ENCODE measurements around the gene MTHFD2. TPM values are rescaled to one million over a fixed set of nuclear protein-coding genes. Genes with fewer than 3 reads are reported as not detected.
"Not testable (repeated sequence)": the region's sequence is repeated elsewhere in the genome, so short reads cannot be mapped to it uniquely, and the experiment has no call there.

MTHFD2 gene
- total RNA-seq, 1 experiment from 2014 or later = 710 TPM

DNA sequence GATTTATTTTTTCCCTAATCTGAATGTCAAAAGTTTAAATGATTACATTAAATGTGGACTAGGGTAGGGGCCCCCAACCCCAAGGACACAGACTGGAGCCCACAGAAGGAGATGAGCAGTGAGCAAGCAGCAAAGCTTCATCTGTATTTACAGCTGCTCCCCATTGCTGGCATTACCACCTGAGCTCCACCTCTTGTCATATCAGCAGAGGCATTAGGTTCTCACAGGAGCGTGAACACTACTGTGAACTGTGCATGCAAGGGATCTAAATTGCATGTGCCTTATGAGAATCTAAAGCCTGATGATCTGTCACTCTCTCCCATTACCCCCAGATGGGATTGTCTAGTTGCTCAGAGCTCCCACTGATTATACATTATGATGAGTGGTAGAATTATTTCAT, 23.5 kb upstream of the MTHFD2 start:
- Histone ChIP-seq H3K36me3 (ENCODE audit: insufficient read depth, low read length) (peaks cover 58% of the 10 kb centered on the region), H2AFZ (ENCODE audit: low read length) (no peak overlapping the region), H3K4me2 (ENCODE audit: low read depth, low read length, poor library complexity, severe bottlenecking) (peak overlapping the region; percentile 97), H4K20me1 (ENCODE audit: insufficient read depth, low read depth, low read length) (peaks cover 62% of the 10 kb centered on the region), H3K4me1 (ENCODE audit: low read length) (peaks cover 50% of the 10 kb centered on the region), H3K27me3 (ENCODE audit: low read length) (no peaks in the 10 kb centered on the region), H3K9me2 (replicated peaks; ENCODE audit: insufficient read depth, low read length) (no peaks in the 10 kb centered on the region), H3K27ac (ENCODE audit: low read length) (peak overlapping the region; percentile 100), H3K79me2 (ENCODE audit: low read length) (peaks cover 85% of the 10 kb centered on the region), H3K9ac (ENCODE audit: low read length) (no peak overlapping the region), H3K9me3 (ENCODE audit: low read length) (no peaks in the 10 kb centered on the region), H3K4me3 (ENCODE audit: low read length) (no peak overlapping the region)
- peak; percentile 55 for DNase-seq

DNA sequence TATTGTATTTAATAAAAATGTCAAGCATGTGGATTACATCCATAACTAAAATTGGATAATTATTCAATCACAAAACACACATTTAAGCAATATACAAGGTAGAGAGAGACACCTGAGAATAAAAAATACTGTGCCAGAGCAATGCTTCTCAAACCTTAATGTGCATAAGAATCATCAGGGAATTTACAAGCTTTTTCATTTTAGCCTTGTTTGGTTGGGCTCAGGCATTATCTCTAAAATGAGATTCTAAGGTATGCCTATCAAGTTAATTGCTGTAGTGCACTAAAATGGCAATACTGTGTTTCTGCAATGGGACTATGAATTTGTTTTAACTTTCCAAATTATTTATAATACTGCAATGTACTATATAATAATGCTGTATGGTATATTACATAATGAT, 20.7 kb upstream of the MTHFD2 start:
- H4K20me1 ChIP-seq (ENCODE audit: insufficient read depth, low read depth, low read length) = peaks cover 49% of the 10 kb centered on the region
- peak overlapping the region; percentile 97 for H3K4me2 ChIP-seq (ENCODE audit: low read depth, low read length, poor library complexity, severe bottlenecking)
- H3K27ac ChIP-seq (ENCODE audit: low read length) = peak overlapping the region; percentile 100
- DNase-seq = no peak
- peaks cover 62% of the 10 kb centered on the region for H3K79me2 ChIP-seq (ENCODE audit: low read length)
- H3K4me3 ChIP-seq (ENCODE audit: low read length) = peak overlapping the region; percentile 84
- no peaks in the 10 kb centered on the region for H3K27me3 ChIP-seq (ENCODE audit: low read length)
- peaks cover 36% of the 10 kb centered on the region for H3K36me3 ChIP-seq (ENCODE audit: insufficient read depth, low read length)
- no peaks in the 10 kb centered on the region for H3K9me2 ChIP-seq (replicated peaks; ENCODE audit: insufficient read depth, low read length)
- no peak overlapping the region for H2AFZ ChIP-seq (ENCODE audit: low read length)
- no peaks in the 10 kb centered on the region for H3K9me3 ChIP-seq (ENCODE audit: low read length)
- peak overlapping the region; percentile 98 for H3K9ac ChIP-seq (ENCODE audit: low read length)
- H3K4me1 ChIP-seq (ENCODE audit: low read length) = peaks cover 77% of the 10 kb centered on the region

DNA sequence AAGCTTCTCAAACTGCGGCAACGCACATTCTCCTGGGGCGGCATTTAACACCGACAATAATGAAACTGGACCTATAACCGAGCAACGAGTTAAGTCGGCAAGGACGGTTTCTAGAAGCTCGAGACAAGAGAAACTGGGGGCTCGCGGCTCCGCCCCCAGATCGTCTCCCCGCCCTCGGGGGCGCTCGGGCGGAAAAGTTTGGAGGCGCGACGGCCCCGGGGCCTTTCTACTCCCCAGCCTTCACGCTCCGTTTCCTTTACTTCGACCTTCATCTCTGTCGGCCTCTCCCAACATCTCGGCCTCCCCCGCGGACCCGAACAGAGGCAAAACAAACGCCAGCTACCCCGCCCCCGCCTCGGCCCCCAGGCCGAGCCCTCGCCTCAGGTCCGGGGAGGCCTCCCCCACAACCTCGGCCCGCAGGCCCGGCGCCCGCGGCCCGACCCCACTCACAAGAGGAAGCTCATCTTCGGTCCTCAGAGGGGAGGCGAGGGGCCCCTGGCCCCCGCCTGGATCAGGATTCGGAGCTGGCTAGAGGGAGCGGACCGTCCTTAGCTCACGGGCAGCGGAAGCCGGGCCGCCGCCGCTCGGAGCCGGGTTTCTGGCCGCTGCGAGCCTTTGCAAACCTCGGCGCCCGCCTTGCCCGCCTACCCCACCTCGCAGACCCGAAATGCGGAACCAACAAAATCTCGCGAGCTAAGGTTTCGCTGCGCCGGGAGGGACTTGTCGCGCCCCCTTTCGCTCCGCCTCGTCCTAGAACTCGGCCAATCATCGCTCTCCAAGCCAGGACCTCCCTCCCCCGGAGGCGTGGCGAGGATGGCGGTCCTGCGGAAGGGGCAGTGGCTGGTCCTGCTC, 20.0 kb upstream of the MTHFD2 start, which contains the start of gene MOB1A:
Gene MOB1A (minus strand): TSS at position 669 of the 852 bp plus-strand sequence. CDS start 205 bp downstream, at position 464.
- Histone ChIP-seq H4K20me1 (ENCODE audit: insufficient read depth, low read depth, low read length) (peaks cover 42% of the 10 kb centered on the region), H3K9me3 (ENCODE audit: low read length) (no peaks in the 10 kb centered on the region), H3K4me2 (ENCODE audit: low read depth, low read length, poor library complexity, severe bottlenecking) (peak within 1 kb of the TSS; percentile 97), H3K27me3 (ENCODE audit: low read length) (no peaks in the 10 kb centered on the region), H2AFZ (ENCODE audit: low read length) (no peak within 1 kb of the TSS), H3K4me3 (ENCODE audit: low read length) (peak within 1 kb of the TSS; percentile 84), H3K27ac (ENCODE audit: low read length) (peak within 1 kb of the TSS; percentile 100), H3K9me2 (replicated peaks; ENCODE audit: insufficient read depth, low read length) (no peaks in the 10 kb centered on the region), H3K9ac (ENCODE audit: low read length) (peak within 1 kb of the TSS; percentile 98), H3K79me2 (ENCODE audit: low read length) (peaks cover 54% of the 10 kb centered on the region), H3K36me3 (ENCODE audit: insufficient read depth, low read length) (peaks cover 32% of the 10 kb centered on the region), H3K4me1 (ENCODE audit: low read length) (peaks cover 76% of the 10 kb centered on the region)
- DNase-seq = peak; percentile 100

DNA sequence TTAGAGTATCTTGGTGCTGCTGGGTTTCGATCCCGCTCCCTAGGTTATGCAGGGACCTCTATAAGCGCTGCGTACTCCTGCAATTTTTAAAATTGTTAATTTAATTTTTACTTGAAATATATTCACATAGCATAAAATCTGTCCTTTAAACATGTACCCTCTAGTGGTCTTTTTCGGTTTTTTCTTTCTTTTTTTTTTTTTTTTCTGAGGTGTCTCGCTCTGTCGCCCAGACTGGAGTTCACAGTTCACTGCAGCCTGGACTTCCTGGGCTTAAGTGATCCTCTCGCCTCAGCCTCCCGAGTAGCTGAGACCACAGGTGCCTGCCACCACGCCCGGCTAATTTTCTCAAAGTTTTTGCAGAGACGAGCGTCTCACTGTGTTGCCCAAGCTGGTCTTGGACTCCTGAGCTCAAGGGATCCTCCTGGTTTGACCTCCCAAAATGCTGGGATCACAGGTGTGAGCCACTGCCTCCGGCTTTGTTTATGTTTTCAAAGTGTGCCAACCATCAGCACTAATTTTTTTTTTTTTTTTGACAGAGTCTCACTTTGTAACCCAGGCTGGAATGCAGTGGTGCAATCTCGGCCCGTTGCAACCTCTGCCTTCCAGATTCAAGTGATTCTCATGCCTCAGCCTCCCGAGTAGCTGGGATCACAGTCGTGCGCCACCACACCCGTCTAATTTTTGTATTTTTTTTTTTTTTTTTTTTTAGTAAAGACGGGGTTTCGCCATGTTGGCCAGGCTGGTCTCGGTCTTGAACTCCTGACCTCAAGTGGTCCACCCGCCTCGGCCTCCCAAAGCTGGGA, 19.2 kb upstream of the MTHFD2 start:
- no peak for DNase-seq
- peak overlapping the region; percentile 84 for H3K4me3 ChIP-seq (ENCODE audit: low read length)

DNA sequence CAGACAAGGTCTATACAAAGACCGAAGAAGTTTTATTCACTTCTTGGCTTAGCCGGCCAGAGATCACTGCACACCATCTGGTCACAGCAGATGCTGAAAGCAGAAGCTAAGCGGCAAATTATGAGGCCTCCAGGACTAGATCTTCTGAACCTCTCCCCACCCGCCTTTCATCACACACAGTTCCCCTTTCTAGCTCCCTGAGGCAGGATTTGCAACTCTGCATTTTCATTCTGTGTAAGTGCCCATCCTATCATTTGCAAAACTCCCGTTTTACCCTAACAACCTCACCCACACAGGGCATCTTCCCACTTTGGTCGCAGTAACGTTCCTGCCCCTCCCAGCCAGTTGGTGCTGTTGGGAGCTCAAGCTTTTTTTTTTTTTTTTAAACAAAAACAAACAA, 16.7 kb upstream of the MTHFD2 start:
- Histone ChIP-seq H3K36me3 (ENCODE audit: insufficient read depth, low read length) (peaks cover 12% of the 10 kb centered on the region), H3K4me3 (ENCODE audit: low read length) (peak overlapping the region; percentile 63), H3K79me2 (ENCODE audit: low read length) (peaks cover 23% of the 10 kb centered on the region), H3K4me1 (ENCODE audit: low read length) (peaks cover 78% of the 10 kb centered on the region), H4K20me1 (ENCODE audit: insufficient read depth, low read depth, low read length) (peaks cover 13% of the 10 kb centered on the region), H3K4me2 (ENCODE audit: low read depth, low read length, poor library complexity, severe bottlenecking) (peak overlapping the region; percentile 97), H3K9me2 (replicated peaks; ENCODE audit: insufficient read depth, low read length) (no peaks in the 10 kb centered on the region), H3K27me3 (ENCODE audit: low read length) (no peaks in the 10 kb centered on the region), H3K9me3 (ENCODE audit: low read length) (no peaks in the 10 kb centered on the region), H2AFZ (ENCODE audit: low read length) (no peak overlapping the region), H3K27ac (ENCODE audit: low read length) (peak overlapping the region; percentile 100), H3K9ac (ENCODE audit: low read length) (peak overlapping the region; percentile 80)
- DNase-seq = peak; percentile 99

More for the DNA sequence above, 19.2 kb upstream of the MTHFD2 start:
- peaks cover 48% of the 10 kb centered on the region for H3K79me2 ChIP-seq (ENCODE audit: low read length)
- H3K4me2 ChIP-seq (ENCODE audit: low read depth, low read length, poor library complexity, severe bottlenecking) = peak overlapping the region; percentile 97
- no peaks in the 10 kb centered on the region for H3K27me3 ChIP-seq (ENCODE audit: low read length)
- H3K9ac ChIP-seq (ENCODE audit: low read length) = peak overlapping the region; percentile 42
- H3K36me3 ChIP-seq (ENCODE audit: insufficient read depth, low read length) = peaks cover 30% of the 10 kb centered on the region
- H3K9me3 ChIP-seq (ENCODE audit: low read length) = no peaks in the 10 kb centered on the region
- peaks cover 37% of the 10 kb centered on the region for H4K20me1 ChIP-seq (ENCODE audit: insufficient read depth, low read depth, low read length)
- no peaks in the 10 kb centered on the region for H3K9me2 ChIP-seq (replicated peaks; ENCODE audit: insufficient read depth, low read length)
- no peak overlapping the region for H2AFZ ChIP-seq (ENCODE audit: low read length)
- H3K27ac ChIP-seq (ENCODE audit: low read length) = peak overlapping the region; percentile 100
- H3K4me1 ChIP-seq (ENCODE audit: low read length) = peaks cover 79% of the 10 kb centered on the region

DNA sequence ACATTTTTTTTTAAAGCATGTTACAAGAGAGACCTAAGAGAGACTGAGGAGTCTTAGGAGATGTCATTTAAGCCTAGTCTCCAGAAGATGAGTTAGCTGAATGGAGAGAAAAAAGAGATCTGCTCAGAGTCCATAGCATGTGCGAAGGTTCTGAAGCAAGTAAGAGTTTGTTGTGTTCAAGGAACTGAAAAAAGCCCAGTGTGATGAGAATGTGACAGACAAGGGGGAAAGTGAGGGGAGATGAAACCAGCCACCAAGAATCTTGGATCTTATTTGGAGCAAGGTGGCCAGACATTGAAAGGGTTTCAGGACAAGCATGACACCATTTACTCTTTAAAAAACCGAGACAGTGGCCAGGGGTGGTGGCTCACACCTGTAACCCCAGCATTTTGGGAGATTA, 14.5 kb upstream of the MTHFD2 start:
- Histone ChIP-seq H3K4me2 (ENCODE audit: low read depth, low read length, poor library complexity, severe bottlenecking) (peak overlapping the region; percentile 27), H2AFZ (ENCODE audit: low read length) (peak overlapping the region; percentile 68), H3K36me3 (ENCODE audit: insufficient read depth, low read length) (no peaks in the 10 kb centered on the region), H3K9me3 (ENCODE audit: low read length) (no peaks in the 10 kb centered on the region), H4K20me1 (ENCODE audit: insufficient read depth, low read depth, low read length) (no peaks in the 10 kb centered on the region), H3K27me3 (ENCODE audit: low read length) (no peaks in the 10 kb centered on the region), H3K9ac (ENCODE audit: low read length) (peak overlapping the region; percentile 36), H3K4me1 (ENCODE audit: low read length) (peaks cover 90% of the 10 kb centered on the region), H3K79me2 (ENCODE audit: low read length) (peaks cover 5% of the 10 kb centered on the region), H3K9me2 (replicated peaks; ENCODE audit: insufficient read depth, low read length) (no peaks in the 10 kb centered on the region), H3K4me3 (ENCODE audit: low read length) (no peak overlapping the region), H3K27ac (ENCODE audit: low read length) (peak overlapping the region; percentile 92)
- peak; percentile 69 for DNase-seq

DNA sequence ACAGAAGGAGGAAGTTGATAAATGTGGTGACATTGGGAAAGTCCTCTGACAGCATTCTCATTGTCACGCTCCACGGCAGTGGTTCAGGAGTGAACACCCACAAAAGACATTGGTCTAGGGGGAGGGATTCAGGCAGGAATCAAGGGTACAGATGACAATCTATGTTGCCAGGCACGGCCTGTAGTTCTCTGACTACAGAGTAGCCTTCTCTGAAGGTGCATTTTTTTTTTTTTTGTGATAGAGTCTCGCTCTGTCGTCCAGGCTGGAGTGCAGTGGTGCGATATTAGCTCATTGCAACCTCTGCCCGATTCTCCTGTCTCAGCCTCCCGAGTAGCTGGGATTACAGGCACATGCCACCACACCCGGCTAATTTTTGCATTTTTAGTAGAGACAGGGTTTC, 12.4 kb upstream of the MTHFD2 start:
- Histone ChIP-seq H3K4me2 (ENCODE audit: low read depth, low read length, poor library complexity, severe bottlenecking) (peak overlapping the region; percentile 71), H3K4me3 (ENCODE audit: low read length) (peak overlapping the region; percentile 49), H3K36me3 (ENCODE audit: insufficient read depth, low read length) (no peaks in the 10 kb centered on the region), H2AFZ (ENCODE audit: low read length) (peak overlapping the region; percentile 7; the same call in 1 of the 2 replicates), H4K20me1 (ENCODE audit: insufficient read depth, low read depth, low read length) (no peaks in the 10 kb centered on the region), H3K4me1 (ENCODE audit: low read length) (peaks cover 84% of the 10 kb centered on the region), H3K79me2 (ENCODE audit: low read length) (no peaks in the 10 kb centered on the region), H3K9me2 (replicated peaks; ENCODE audit: insufficient read depth, low read length) (no peaks in the 10 kb centered on the region), H3K9me3 (ENCODE audit: low read length) (no peaks in the 10 kb centered on the region), H3K27me3 (ENCODE audit: low read length) (no peaks in the 10 kb centered on the region), H3K27ac (ENCODE audit: low read length) (peak overlapping the region; percentile 92), H3K9ac (ENCODE audit: low read length) (peak overlapping the region; percentile 69)
- peak; percentile 94 for DNase-seq

DNA sequence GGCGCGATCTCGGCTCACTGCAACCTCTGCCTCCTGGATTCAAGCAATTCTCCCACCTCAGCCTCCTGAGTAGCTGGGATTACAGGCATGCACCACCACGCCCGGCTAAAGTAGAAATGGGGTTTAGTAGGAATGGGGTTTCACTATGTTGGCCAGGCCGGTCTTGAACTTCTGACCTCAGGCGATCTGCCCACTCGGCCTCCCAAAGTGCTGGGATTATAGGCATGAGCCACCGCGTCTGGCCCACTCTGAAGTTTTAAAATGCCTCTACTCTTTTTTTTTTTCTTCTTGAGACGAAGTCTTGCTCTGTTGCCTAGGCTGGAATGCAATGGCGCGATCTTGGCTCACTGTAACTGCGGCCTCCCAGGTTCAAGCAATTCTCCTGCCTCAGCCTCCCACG, 11.7 kb upstream of the MTHFD2 start:
- peak overlapping the region; percentile 92 for H3K27ac ChIP-seq (ENCODE audit: low read length)

More for the DNA sequence above, 11.7 kb upstream of the MTHFD2 start:
- Histone ChIP-seq H3K4me2 (ENCODE audit: low read depth, low read length, poor library complexity, severe bottlenecking) (peak overlapping the region; percentile 71), H3K4me1 (ENCODE audit: low read length) (peaks cover 85% of the 10 kb centered on the region)
- not testable (repeated sequence) for H3K4me3 ChIP-seq (ENCODE audit: low read length); DNase-seq; H4K20me1 ChIP-seq (ENCODE audit: insufficient read depth, low read depth, low read length); H2AFZ ChIP-seq (ENCODE audit: low read length); H3K36me3 ChIP-seq (ENCODE audit: insufficient read depth, low read length); H3K9ac ChIP-seq (ENCODE audit: low read length); H3K27me3 ChIP-seq (ENCODE audit: low read length); H3K9me3 ChIP-seq (ENCODE audit: low read length); H3K9me2 ChIP-seq (replicated peaks; ENCODE audit: insufficient read depth, low read length); H3K79me2 ChIP-seq (ENCODE audit: low read length)

All from Karpas-422 (cell line).